NCI-H446 (cell line): ENCODE data around the gene MTHFD2L.

Source experiments
- DNase-seq, 2 experiments: peaks; one replicate each; lab custom pipeline; 2025; lab: John Stamatoyannopoulos, UW

MTHFD2L gene

GRCh38 chr4:74132944-74133343 lies 25.0 kb upstream of the MTHFD2L start:
- no peak for DNase-seq

- peak; percentile 9 to 73 for DNase-seq
Observed at GRCh38 chr4:74133786-74134499, 24.0 kb upstream of the MTHFD2L start.

GRCh38 chr4:74134500-74134852 lies 23.4 kb upstream of the MTHFD2L start:
- DNase-seq: no peak

GRCh38 chr4:74146581-74147129 lies 11.3 kb upstream of the MTHFD2L start:
- no peak for DNase-seq

GRCh38 chr4:74148205-74148604 lies 9.7 kb upstream of the MTHFD2L start:
- DNase-seq: no peak

GRCh38 chr4:74152836-74153235 lies 5.1 kb upstream of the MTHFD2L start:
- peak in 1 of 2 experiments; percentile 27 for DNase-seq

DNA sequence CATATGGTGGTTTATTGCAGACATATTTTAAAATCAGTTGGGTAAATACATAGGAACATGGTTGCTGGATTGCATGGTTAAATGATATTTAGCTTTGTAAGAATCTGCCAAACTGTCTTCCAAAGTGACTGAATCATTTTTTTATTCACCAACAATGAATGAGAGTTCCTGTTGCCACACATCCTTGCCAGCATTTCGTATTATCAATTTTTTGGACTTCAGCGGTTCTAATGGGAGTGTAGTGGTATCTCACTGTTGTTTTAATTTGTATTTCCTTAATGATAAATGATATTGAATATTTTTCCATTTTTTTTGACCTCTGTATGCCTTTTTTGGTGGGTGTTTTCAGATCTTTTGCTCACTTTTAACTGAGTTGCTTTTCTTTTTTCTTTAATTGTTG lies 1.4 kb upstream of the MTHFD2L start:
- no peak for DNase-seq

- no peak for DNase-seq
Observed at GRCh38 chr4:74157154-74157553, 764 bp upstream of the MTHFD2L start.

DNA sequence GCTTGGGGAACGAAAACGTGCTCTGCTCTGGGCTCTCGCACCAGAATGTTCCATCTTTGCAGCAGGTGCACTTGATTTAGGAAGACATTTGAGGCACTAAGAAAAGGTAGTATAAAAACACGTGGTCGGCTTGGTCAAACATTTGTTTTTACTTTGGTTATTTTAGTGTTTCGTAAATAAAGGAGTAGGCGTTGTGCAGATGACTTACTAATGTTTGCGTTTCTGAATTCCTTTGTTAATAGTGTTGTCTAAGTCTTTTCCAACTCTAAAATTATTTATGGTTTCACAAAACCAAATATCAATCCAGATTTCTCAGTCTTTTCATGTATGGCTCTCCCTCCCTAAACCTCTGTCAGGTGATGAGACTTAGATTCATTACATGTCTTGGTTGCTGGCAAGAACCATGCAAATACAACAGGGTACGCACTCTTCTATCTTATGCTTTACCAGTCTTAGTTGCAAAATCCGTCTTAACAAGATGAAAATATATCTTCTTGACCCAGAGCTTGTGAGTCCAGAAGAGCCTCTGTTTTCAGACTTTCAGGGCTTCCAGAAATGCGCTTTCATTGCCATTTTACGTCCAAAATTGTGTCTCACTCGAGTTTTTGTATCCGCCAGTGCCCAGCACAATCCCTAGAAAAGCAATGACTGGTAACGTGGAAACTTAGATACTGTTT lies 686 bp downstream of the MTHFD2L start:
- no peak for DNase-seq

- DNase-seq: no peak
Observed at GRCh38 chr4:74159143-74159709, 1.3 kb downstream of the MTHFD2L start.

- DNase-seq: no peak
Observed at GRCh38 chr4:74161666-74162450, 3.9 kb downstream of the MTHFD2L start.

- DNase-seq: no peak
Observed at GRCh38 chr4:74166135-74166534, 8.2 kb downstream of the MTHFD2L start.

- DNase-seq: no peak
Observed at GRCh38 chr4:74166818-74167217, 8.9 kb downstream of the MTHFD2L start.

GRCh38 chr4:74167585-74167984 lies 9.7 kb downstream of the MTHFD2L start:
- no peak for DNase-seq

- DNase-seq: no peak
Observed at GRCh38 chr4:74168841-74169240, 10.9 kb downstream of the MTHFD2L start.

GRCh38 chr4:74173321-74173720 lies 15.4 kb downstream of the MTHFD2L start:
- no peak for DNase-seq

- no peak for DNase-seq
Observed at GRCh38 chr4:74174421-74174820, 16.5 kb downstream of the MTHFD2L start.

- no peak for DNase-seq
Observed at GRCh38 chr4:74174941-74175340, 17.0 kb downstream of the MTHFD2L start.

GRCh38 chr4:74175379-74175778 lies 17.5 kb downstream of the MTHFD2L start:
- no peak for DNase-seq

DNA sequence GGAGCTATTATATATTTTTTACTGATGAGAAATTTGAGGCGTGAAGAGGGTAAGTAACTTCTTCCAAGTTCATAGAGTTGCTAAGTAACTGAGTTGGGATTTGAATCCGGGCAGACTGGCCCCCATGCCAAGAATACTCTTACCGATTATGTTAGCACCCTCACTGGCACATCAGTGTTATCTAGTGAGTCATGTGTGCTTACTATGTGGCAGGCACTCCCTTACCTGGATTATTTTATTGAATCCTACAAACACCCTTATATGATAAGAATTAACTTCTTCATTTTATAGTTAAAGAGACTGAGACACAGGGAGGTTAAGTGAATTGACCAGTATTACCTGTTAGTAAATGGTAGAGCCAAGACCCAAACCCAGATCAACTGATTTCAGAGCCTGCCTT lies 20.9 kb downstream of the MTHFD2L start:
- no peak for DNase-seq

- no peak for DNase-seq
Observed at GRCh38 chr4:74181219-74181618, 23.3 kb downstream of the MTHFD2L start.

GRCh38 chr4:74188912-74189311 lies 31.0 kb downstream of the MTHFD2L start:
- no peak for DNase-seq
